Neural cell (in vitro differentiated cells): Measurements from ENCODE around the gene TM7SF3. TPM values are rescaled to one million over a fixed set of nuclear protein-coding genes. Genes with fewer than 3 reads are reported as not detected.

ENCODE experiments used
- H2AFZ ChIP-seq: fragments of 200-600, 300-800 bp; sonication (generic), shearing (Covaris generic); 2 replicates; pipeline ENCODE4 v1.6.0; 2014; ENCODE audit warnings: low read depth, mild to moderate bottlenecking, antibody characterized with exemption, low read length, moderate library complexity
- H3F3A ChIP-seq: fragments of 200-600 bp; shearing (Covaris generic); 2 replicates; pipeline ENCODE4 v1.6.1; 2016; ENCODE audit warnings: mild to moderate bottlenecking, moderate library complexity, mixed read lengths, antibody characterized with exemption, low read length; ENCODE audit not compliant: insufficient read depth, poor library complexity, severe bottlenecking
- H3K27ac ChIP-seq: fragments of 200-600, 300-800 bp; sonication (generic), shearing (Covaris generic); 2 replicates; pipeline ENCODE4 v1.5.1; 2014; ENCODE audit warnings: mild to moderate bottlenecking, low read length, moderate library complexity
- H3K27me3 ChIP-seq: fragments of 300-800, 200-600 bp; sonication (generic), shearing (Covaris generic); 2 replicates; pipeline ENCODE4 v1.6.0; 2014; ENCODE audit warnings: mild to moderate bottlenecking, low read depth, low read length, moderate library complexity; ENCODE audit not compliant: insufficient read depth
- H3K36me3 ChIP-seq: fragments of 300-800, 200-600 bp; sonication (generic), shearing (Covaris generic); 2 replicates; pipeline ENCODE4 v1.5.1; 2014; ENCODE audit warnings: mild to moderate bottlenecking, antibody characterized with exemption, low read length, moderate library complexity; ENCODE audit not compliant: insufficient read depth
- H3K4me2 ChIP-seq: fragments of 300-800, 200-600 bp; sonication (generic), shearing (Covaris generic); 2 replicates; pipeline ENCODE4 v1.6.0; 2014; ENCODE audit warnings: mild to moderate bottlenecking, low read length
- H3K4me3 ChIP-seq: fragments of 300-800, 200-600 bp; sonication (generic), shearing (Covaris generic); 2 replicates; pipeline ENCODE4 v1.5.1; 2014; ENCODE audit warnings: mild to moderate bottlenecking, low read length, moderate library complexity
- H3K79me2 ChIP-seq: fragments of 200-600 bp; shearing (Covaris generic); replicated peaks from 2 replicates; pipeline ENCODE4 v1.6.0; 2014; ENCODE audit warnings: mild to moderate bottlenecking, low read length, moderate library complexity; ENCODE audit not compliant: insufficient read depth
- H3K9ac ChIP-seq: fragments of 300-800, 200-600 bp; sonication (generic), shearing (Covaris generic); 2 replicates; pipeline ENCODE4 v1.6.1; 2016; ENCODE audit warnings: mild to moderate bottlenecking, low read length, mixed read lengths
- H3K9me2 ChIP-seq: fragments of 200-600 bp; shearing (Covaris generic); 2 replicates; pipeline ENCODE4 v1.6.1; 2016; ENCODE audit warnings: mild to moderate bottlenecking, low read length, mixed read lengths; ENCODE audit not compliant: insufficient read depth
- H3K9me3 ChIP-seq: fragments of 200-600, 300-800 bp; sonication (generic), shearing (Covaris generic); 2 replicates; pipeline ENCODE4 v1.6.1; 2016; ENCODE audit warnings: mild to moderate bottlenecking, mixed run types, low read length, moderate library complexity, mixed read lengths
- H4K20me1 ChIP-seq: fragments of 200-600 bp; shearing (Covaris generic); 2 replicates; pipeline ENCODE4 v1.6.1; 2016; ENCODE audit warnings: mild to moderate bottlenecking, mixed run types; ENCODE audit not compliant: insufficient read depth
- CTCF ChIP-seq: fragments of 450-650 bp; IDR thresholded peaks from 2 replicates; pipeline ENCODE4 v1.5.1; 2014; ENCODE audit warnings: antibody characterized with exemption, mild to moderate bottlenecking, moderate library complexity; ENCODE audit not compliant: poor library complexity, severe bottlenecking
- EP300 ChIP-seq: fragments of 450-650 bp; conservative IDR thresholded peaks from 2 replicates; pipeline ENCODE4 v1.6.1; 2014; ENCODE audit warnings: antibody characterized with exemption, mild to moderate bottlenecking, moderate library complexity; ENCODE audit not compliant: poor library complexity, severe bottlenecking
- EZH2 ChIP-seq: fragments of 200-600, 300-800 bp; shearing (Covaris generic), sonication (generic); IDR thresholded peaks from 2 replicates; pipeline ENCODE4 v1.6.1; 2014; ENCODE audit warnings: antibody characterized with exemption, low read length, borderline replicate concordance, mild to moderate bottlenecking; ENCODE audit not compliant: insufficient read depth, poor library complexity, severe bottlenecking
- MXI1 ChIP-seq: fragments of 450-650 bp; conservative IDR thresholded peaks from 2 replicates; pipeline ENCODE4 v1.6.1; 2014; ENCODE audit warnings: antibody characterized with exemption, mild to moderate bottlenecking; ENCODE audit not compliant: poor library complexity, severe bottlenecking
- POLR2AphosphoS5 ChIP-seq: IDR thresholded peaks from 2 replicates; pipeline ENCODE4 v1.6.1; 2012
- RAD21 ChIP-seq: fragments of 450-650 bp; conservative IDR thresholded peaks from 2 replicates; pipeline ENCODE4 v1.6.1; 2014; ENCODE audit warnings: antibody characterized with exemption, mild to moderate bottlenecking, moderate library complexity
- REST ChIP-seq: IDR thresholded peaks from 2 replicates; pipeline ENCODE4 v1.6.1; 2012; ENCODE audit warnings: borderline replicate concordance
- SMC3 ChIP-seq: fragments of 450-650 bp; conservative IDR thresholded peaks from 2 replicates; pipeline ENCODE4 v1.6.1; 2014; ENCODE audit warnings: antibody characterized with exemption, mild to moderate bottlenecking, moderate library complexity; ENCODE audit not compliant: poor library complexity
- TAF1 ChIP-seq: IDR thresholded peaks from 2 replicates; pipeline ENCODE4 v1.6.1; 2012; ENCODE audit warnings: low read depth
- polyA plus RNA-seq: library from polyadenylated mRNA; depleted of rRNA; stranded (reverse); fragments of >200 nt; gene quantifications from 2 replicates; pipeline ENCODE4 v1.2.3, GENCODE V29; 2014

Gene TM7SF3
- polyA plus RNA-seq, 1 donor from 2014 or later: 30.0 TPM

- Histone ChIP-seq H4K20me1 (no peaks in the 10 kb centered on the region), H3K27me3 (no peaks in the 10 kb centered on the region), H3F3A (no peaks in the 10 kb centered on the region), H3K4me2 (no peak overlapping the region), H3K9me3 (no peaks in the 10 kb centered on the region), H3K9ac (no peak overlapping the region), H3K27ac (no peak overlapping the region), H3K9me2 (no peaks in the 10 kb centered on the region), H3K79me2 (no peaks in the 10 kb centered on the region), H2AFZ (no peak overlapping the region), H3K36me3 (no peaks in the 10 kb centered on the region), H3K4me3 (no peak overlapping the region)
- TF ChIP-seq EP300: no peak
- no peak for TF ChIP-seq CTCF
- TF ChIP-seq SMC3: no peak
- no peak for TF ChIP-seq RAD21
Measured at GRCh38 chr12:26997003-26997402, 17.2 kb downstream of the TM7SF3 start.

- no peak overlapping the region for H3K9ac ChIP-seq
- no peaks in the 10 kb centered on the region for H3K27me3 ChIP-seq
- no peaks in the 10 kb centered on the region for H3K9me3 ChIP-seq
- H3K4me3 ChIP-seq: no peak overlapping the region
- H3K4me2 ChIP-seq: no peak overlapping the region
- no peaks in the 10 kb centered on the region for H3K36me3 ChIP-seq
- H3F3A ChIP-seq: no peaks in the 10 kb centered on the region
- H3K27ac ChIP-seq: no peak overlapping the region
- no peaks in the 10 kb centered on the region for H3K9me2 ChIP-seq
- H2AFZ ChIP-seq: no peak overlapping the region
- TF ChIP-seq TAF1: no peak
- TF ChIP-seq POLR2AphosphoS5: no peak
- TF ChIP-seq EP300: no peak
- H4K20me1 ChIP-seq: no peaks in the 10 kb centered on the region
- H3K79me2 ChIP-seq: no peaks in the 10 kb centered on the region
Measured at GRCh38 chr12:26995706-26996105, 18.5 kb downstream of the TM7SF3 start.

- Histone ChIP-seq H3K9ac (no peak overlapping the region), H3K79me2 (no peaks in the 10 kb centered on the region), H3K9me2 (no peaks in the 10 kb centered on the region), H3K9me3 (no peaks in the 10 kb centered on the region), H3K4me2 (no peak overlapping the region), H3K4me3 (no peak overlapping the region), H3K36me3 (peaks cover 8% of the 10 kb centered on the region), H3K27ac (no peak overlapping the region), H3K27me3 (no peaks in the 10 kb centered on the region), H2AFZ (no peak overlapping the region), H3F3A (no peaks in the 10 kb centered on the region), H4K20me1 (no peaks in the 10 kb centered on the region)
- TF ChIP-seq SMC3 (no peak), CTCF (no peak), EZH2 (no peak), RAD21 (no peak), REST (no peak), MXI1 (no peak), TAF1 (no peak), EP300 (no peak), POLR2AphosphoS5 (no peak)
Measured at GRCh38 chr12:26994109-26994508, 20.1 kb downstream of the TM7SF3 start.
